ENCODE measurements around the gene CTAG1B.

DNA sequence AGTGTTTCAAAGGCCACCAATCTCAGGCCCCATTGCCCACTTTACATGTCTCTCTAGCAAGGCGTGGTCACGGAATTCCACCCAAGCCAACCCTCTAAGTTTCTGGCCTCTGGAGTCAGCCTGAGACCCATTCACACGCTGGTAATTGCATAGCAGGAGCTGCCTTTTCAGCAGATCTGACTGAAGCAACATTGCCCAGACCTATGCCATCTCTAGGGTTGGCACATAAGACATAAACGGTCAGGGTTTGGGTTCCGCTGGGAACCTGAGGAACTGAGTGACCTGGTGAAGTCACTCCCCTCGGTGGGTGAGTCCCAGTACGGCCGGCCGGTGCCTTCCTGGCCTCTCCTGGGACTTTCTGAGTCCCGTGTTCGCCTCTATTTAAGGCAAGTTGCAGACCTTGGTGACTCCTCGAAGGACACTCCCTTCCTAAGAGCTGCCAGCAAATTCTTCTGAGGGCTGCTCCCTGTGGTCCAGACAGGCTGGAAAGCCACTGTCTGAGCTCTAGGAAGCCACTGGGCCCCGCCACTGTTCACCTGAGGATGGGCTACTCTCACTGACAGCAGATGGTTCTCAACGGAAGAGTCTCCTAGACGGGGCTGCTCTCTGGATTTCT is 18.2 kb downstream of the CTAG1B start:
- TF ChIP-seq EZH2 (IDR thresholded peaks at IDR 0.05) (no peak), POLR2AphosphoS5 (IDR thresholded peaks at IDR 0.05; ENCODE audit: borderline replicate concordance, low read depth, low read length) (no peak)
